HepG2 (cell line): Measurements from ENCODE around the gene PYY. TPM values are rescaled to one million over a fixed set of nuclear protein-coding genes. Genes with fewer than 3 reads are reported as not detected.
A peak's percentile ranks its signal among the peaks of the same experiment; 100 is the strongest.

Source experiments
- DNMT3B ChIP-seq: conservative IDR thresholded peaks from 2 replicates; pipeline ENCODE4 v1.6.1; 2016; ENCODE audit warnings: missing biosample characterization, control low read depth
- FOXA1 ChIP-seq, 2 experiments: fragments of 450-650 bp in 1 of 2; sonication (generic) in 1 of 2; formaldehyde crosslinking in 1 of 2; IDR thresholded peaks; 2 replicates each; pipeline versions ENCODE4 v1.4.0 to v1.6.1; 2016 to 2020; ENCODE audit warnings: missing genetic modification reagents in 1 of 2
- SP2 ChIP-seq: sonication (generic); formaldehyde crosslinking; IDR thresholded peaks from 2 replicates; pipeline ENCODE4 v1.5.1; 2020; ENCODE audit warnings: mild to moderate bottlenecking, missing genetic modification reagents
- THRA ChIP-seq: sonication (generic); formaldehyde crosslinking; IDR thresholded peaks from 2 replicates; pipeline ENCODE4 v1.4.0; 2020; ENCODE audit warnings: missing genetic modification reagents, borderline replicate concordance
- ZMYM2 ChIP-seq: sonication (generic); formaldehyde crosslinking; IDR thresholded peaks from 2 replicates; pipeline ENCODE4 v1.8.0; 2022; ENCODE audit warnings: mild to moderate bottlenecking, missing genetic modification reagents
- ZNF407 ChIP-seq: sonication (generic); formaldehyde crosslinking; IDR thresholded peaks from one replicate; pipeline ENCODE4 v1.5.1; 2020; ENCODE audit warnings: mild to moderate bottlenecking, missing genetic modification reagents; ENCODE audit errors: not compliant biosample characterization
- polyA plus RNA-seq, 8 experiments: library from polyadenylated mRNA; depleted of rRNA in 3 of 8; stranded (reverse) in 7 of 8; unstranded in 1 of 8; fragments of >200 nt; fragmentation: Illumina TruSeq in 4 of 8; extraction: Trizol in 4 of 8; gene quantifications; 2 replicates each; pipeline versions ENCODE4 v1.2.1 to v1.2.3, GENCODE V29; 2011 to 2016; ENCODE audit warnings: low read depth in 4 of 8, missing spikeins in 1 of 8, mixed read lengths in 1 of 8; ENCODE audit not compliant: insufficient read depth in 1 of 8
- total RNA-seq, 5 experiments: library from RNA; depleted of rRNA; stranded (reverse); fragments of >200 nt; fragmentation: Illumina TruSeq; extraction: Trizol; gene quantifications; 2 replicates each; pipeline ENCODE4 v1.2.3, GENCODE V29; 2016; ENCODE audit warnings: low read depth in 1 of 5
- TF ChIP-seq, protein P1 (sequence below): sonication (generic); formaldehyde crosslinking; IDR thresholded peaks from 2 replicates; pipeline ENCODE4 v1.9.0; 2021; ENCODE audit warnings: mild to moderate bottlenecking, missing genetic modification reagents

The PYY gene
- total and polyA plus RNA-seq, 2 of the 13 experiments (the other 11 are each of a cell fraction or from before 2014, with no cell fraction given): 0.25 TPM; not detected in 1

DNA sequence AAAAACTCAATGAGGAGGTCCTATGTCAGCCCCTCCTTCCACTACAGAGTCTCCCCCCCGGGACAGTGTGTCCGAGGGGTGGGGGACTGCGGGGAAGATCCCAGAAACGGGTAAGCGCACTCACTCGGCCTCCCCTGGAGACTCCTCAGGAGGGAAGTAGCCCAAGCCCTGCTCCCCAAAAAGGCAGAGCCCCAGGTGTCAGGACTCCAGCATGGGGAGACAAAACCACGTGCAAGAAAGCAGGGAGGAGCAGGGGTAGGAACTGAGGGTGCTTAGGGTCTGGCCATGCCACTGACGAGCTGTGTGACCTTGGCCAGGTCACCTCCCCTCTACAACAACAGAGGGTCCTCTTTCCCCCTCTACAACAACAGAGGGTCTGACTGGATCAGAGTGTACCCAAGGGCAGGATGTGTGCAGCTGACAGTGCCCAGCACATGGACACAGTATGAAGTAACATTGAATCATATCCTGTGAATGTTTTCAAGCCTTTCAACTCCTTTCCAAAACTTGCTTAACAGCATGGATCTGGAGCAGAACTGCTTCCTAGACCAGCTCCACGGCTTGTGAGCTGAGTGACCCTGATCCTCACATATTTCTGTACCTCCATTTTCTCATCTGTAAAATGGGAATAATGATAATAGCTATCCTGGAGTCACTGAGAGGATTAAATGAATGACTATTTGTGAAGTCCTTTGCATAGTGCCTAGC is 48.6 kb upstream of the PYY start (continued):
- TF ChIP-seq FOXA1 (IDR thresholded peaks at IDR 0.05) (no peak), FOXA1 (CRISPR knock-in tag; IDR thresholded peaks at IDR 0.05) (peak; percentile 47; the same call in 1 of the 2 replicates), ZMYM2 (CRISPR knock-in tag) (peak; percentile 74; the same call in 1 of the 2 replicates), THRA (CRISPR knock-in tag) (peak; percentile 78), DNMT3B (CRISPR knock-in tag) (0 out of 2 replicates have a peak, but pooled peaks have one; percentile 41), ZNF407 (CRISPR knock-in tag) (no peak), SP2 (CRISPR knock-in tag) (no peak)
- TF ChIP-seq, protein P1, sequence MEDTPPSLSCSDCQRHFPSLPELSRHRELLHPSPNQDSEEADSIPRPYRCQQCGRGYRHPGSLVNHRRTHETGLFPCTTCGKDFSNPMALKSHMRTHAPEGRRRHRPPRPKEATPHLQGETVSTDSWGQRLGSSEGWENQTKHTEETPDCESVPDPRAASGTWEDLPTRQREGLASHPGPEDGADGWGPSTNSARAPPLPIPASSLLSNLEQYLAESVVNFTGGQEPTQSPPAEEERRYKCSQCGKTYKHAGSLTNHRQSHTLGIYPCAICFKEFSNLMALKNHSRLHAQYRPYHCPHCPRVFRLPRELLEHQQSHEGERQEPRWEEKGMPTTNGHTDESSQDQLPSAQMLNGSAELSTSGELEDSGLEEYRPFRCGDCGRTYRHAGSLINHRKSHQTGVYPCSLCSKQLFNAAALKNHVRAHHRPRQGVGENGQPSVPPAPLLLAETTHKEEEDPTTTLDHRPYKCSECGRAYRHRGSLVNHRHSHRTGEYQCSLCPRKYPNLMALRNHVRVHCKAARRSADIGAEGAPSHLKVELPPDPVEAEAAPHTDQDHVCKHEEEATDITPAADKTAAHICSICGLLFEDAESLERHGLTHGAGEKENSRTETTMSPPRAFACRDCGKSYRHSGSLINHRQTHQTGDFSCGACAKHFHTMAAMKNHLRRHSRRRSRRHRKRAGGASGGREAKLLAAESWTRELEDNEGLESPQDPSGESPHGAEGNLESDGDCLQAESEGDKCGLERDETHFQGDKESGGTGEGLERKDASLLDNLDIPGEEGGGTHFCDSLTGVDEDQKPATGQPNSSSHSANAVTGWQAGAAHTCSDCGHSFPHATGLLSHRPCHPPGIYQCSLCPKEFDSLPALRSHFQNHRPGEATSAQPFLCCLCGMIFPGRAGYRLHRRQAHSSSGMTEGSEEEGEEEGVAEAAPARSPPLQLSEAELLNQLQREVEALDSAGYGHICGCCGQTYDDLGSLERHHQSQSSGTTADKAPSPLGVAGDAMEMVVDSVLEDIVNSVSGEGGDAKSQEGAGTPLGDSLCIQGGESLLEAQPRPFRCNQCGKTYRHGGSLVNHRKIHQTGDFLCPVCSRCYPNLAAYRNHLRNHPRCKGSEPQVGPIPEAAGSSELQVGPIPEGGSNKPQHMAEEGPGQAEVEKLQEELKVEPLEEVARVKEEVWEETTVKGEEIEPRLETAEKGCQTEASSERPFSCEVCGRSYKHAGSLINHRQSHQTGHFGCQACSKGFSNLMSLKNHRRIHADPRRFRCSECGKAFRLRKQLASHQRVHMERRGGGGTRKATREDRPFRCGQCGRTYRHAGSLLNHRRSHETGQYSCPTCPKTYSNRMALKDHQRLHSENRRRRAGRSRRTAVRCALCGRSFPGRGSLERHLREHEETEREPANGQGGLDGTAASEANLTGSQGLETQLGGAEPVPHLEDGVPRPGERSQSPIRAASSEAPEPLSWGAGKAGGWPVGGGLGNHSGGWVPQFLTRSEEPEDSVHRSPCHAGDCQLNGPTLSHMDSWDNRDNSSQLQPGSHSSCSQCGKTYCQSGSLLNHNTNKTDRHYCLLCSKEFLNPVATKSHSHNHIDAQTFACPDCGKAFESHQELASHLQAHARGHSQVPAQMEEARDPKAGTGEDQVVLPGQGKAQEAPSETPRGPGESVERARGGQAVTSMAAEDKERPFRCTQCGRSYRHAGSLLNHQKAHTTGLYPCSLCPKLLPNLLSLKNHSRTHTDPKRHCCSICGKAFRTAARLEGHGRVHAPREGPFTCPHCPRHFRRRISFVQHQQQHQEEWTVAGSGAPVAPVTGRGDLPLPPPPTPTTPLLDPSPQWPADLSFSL (CRISPR knock-in tag): no peak; the same call in 1 of the 2 replicates
